ENCODE data around the gene NCSTN.

NCSTN gene

DNA sequence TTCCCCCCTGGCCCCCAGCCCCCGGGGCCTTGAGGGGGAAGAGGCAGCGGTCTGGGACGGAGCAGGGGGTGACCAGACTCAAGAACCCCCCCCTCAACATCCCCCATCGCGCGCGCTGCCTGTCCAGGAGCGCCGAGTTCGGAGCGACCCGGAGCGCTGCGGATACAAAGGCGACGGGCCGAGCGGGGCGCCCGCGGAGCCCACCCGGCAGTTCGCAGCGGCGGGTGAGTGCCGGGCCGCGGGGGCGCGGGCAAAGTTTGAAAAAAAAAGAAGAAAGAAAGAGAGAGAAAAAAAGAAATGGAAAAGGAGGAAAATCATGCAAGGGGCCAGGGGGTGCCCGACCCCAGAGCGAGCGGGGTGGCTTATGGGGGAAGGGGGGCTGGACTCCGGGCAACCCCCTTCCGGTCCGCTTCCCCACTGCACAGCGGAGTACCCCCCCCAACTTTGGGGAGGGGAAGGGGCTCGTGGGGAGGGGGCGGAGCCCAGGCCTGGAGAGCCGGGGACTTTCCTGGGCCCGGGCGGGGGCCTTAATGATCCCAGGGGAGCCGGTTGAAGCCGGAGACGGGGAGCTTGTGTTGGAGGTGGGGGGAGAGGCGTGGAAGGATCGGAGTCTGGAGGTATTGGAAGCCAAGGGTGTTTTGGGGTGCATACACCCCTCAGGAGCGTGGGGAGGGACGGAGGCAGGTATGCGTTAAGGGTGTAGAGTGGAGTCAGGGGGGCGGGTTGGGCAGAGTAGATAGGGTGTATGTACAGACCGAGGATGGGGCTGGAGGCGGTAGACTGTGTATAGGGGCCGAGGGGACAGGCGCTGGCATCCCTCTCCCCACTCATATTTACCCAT lies 57.7 kb downstream of the NCSTN start:
- Histone ChIP-seq H3K4me1 (ENCODE audit: control insufficient read depth, low read depth, low read length) (peaks cover 38% of the 10 kb centered on the region), H3K36me3 (ENCODE audit: control insufficient read depth, low read depth, low read length) (no peaks in the 10 kb centered on the region), H3K9ac (ENCODE audit: low read length) (peak overlapping the region; percentile 90), H3K27ac (ENCODE audit: low read length) (peak overlapping the region; percentile 75), H3K27me3 (ENCODE audit: control insufficient read depth, insufficient read depth, low read length) (no peaks in the 10 kb centered on the region), H3K4me3 (ENCODE audit: low read length) (peak overlapping the region; percentile 70), H3K9me3 (ENCODE audit: control insufficient read depth, low read depth, low read length) (no peaks in the 10 kb centered on the region)

DNA sequence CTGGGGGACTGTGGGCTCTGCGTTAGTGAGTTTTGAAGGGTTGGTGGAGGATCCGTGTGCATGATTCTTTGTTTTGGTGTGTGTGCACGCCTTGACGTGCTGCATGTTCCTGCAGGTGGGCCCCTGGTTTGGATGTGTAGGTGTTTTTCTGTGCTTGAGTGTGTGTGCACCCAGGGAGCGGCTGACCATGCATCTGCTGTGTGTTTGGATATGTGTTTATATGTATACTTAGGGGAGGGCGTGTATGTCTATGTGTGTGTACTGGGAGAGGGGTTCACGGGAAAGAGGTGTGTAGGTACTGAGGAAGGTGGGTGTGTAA lies 58.3 kb downstream of the NCSTN start:
- Histone ChIP-seq H3K9ac (ENCODE audit: low read length) (peak overlapping the region; percentile 90), H3K9me3 (ENCODE audit: control insufficient read depth, low read depth, low read length) (no peaks in the 10 kb centered on the region), H3K36me3 (ENCODE audit: control insufficient read depth, low read depth, low read length) (no peaks in the 10 kb centered on the region), H3K4me1 (ENCODE audit: control insufficient read depth, low read depth, low read length) (peaks cover 38% of the 10 kb centered on the region), H3K4me3 (ENCODE audit: low read length) (peak overlapping the region; percentile 70), H3K27ac (ENCODE audit: low read length) (no peak overlapping the region), H3K27me3 (ENCODE audit: control insufficient read depth, insufficient read depth, low read length) (no peaks in the 10 kb centered on the region)

DNA sequence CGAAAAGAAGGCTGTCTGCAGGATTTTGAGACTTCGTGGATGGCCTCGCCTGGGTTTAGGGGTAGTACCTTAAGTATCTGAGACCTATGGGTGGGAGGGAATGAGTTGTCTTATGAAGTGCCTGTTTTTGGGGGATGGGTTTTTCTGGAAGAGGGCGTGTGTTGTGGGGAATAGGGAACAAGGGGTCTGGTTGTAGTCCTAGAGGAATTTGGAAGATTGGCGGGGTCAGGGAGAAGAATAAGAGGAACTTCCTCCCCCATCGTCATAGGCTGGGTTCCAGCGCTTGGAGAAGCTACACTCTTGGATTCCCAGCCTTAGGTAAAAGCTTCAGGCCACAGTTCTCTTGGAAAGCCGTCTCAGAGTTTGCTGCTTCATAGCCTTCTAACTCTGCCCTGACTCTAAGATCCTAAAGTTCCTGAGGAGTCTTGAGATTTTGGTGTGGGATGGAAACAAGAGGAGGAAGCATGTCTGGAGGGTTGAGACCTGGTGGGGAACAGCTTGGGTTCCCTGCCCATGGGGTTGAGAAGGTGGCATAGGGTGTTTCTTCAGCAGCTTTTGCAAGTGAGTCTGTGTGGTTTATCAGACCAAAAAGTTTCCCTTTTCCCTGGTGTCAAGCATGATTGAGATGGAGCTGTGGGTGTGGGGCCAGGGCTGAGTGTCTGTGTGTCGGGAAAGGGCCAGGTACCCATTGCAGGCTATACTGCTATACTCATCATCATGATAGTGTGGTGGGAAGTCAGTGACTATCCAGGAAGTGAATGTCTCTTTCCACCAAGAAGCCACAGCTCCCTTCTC lies 59.0 kb downstream of the NCSTN start:
- H3K27ac ChIP-seq (ENCODE audit: low read length) = no peak overlapping the region
- H3K9me3 ChIP-seq (ENCODE audit: control insufficient read depth, low read depth, low read length) = no peaks in the 10 kb centered on the region
- peak overlapping the region; percentile 70 for H3K4me3 ChIP-seq (ENCODE audit: low read length)
- H3K27me3 ChIP-seq (ENCODE audit: control insufficient read depth, insufficient read depth, low read length) = no peaks in the 10 kb centered on the region
- H3K4me1 ChIP-seq (ENCODE audit: control insufficient read depth, low read depth, low read length) = peaks cover 38% of the 10 kb centered on the region
- peak overlapping the region; percentile 90 for H3K9ac ChIP-seq (ENCODE audit: low read length)
- no peaks in the 10 kb centered on the region for H3K36me3 ChIP-seq (ENCODE audit: control insufficient read depth, low read depth, low read length)

DNA sequence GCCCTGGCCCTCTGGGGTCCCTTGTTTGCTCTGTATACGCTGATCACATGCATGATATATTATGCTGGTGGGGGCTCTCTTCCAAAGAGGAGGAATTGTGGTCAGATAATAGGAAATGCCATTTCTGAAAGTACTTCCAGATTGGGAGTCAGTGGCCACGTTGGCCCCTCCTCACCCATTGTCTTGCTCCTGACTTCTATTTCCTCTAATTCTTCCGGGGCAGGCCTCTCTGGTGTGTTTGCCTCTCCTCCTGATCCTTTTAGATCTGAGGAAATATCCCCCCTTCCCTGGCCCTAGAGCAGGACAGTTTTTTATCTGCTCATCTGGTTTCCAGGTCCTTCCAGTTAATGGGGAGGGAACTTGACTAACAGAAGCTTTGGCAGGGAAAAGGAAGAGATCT lies 60.1 kb downstream of the NCSTN start:
- peak overlapping the region; percentile 12 for H3K4me3 ChIP-seq (ENCODE audit: low read length)
- H3K36me3 ChIP-seq (ENCODE audit: control insufficient read depth, low read depth, low read length) = no peaks in the 10 kb centered on the region
- no peak overlapping the region for H3K27ac ChIP-seq (ENCODE audit: low read length)
- peaks cover 46% of the 10 kb centered on the region for H3K4me1 ChIP-seq (ENCODE audit: control insufficient read depth, low read depth, low read length)
- H3K9ac ChIP-seq (ENCODE audit: low read length) = no peak overlapping the region
- no peaks in the 10 kb centered on the region for H3K27me3 ChIP-seq (ENCODE audit: control insufficient read depth, insufficient read depth, low read length)
- H3K9me3 ChIP-seq (ENCODE audit: control insufficient read depth, low read depth, low read length) = no peaks in the 10 kb centered on the region

DNA sequence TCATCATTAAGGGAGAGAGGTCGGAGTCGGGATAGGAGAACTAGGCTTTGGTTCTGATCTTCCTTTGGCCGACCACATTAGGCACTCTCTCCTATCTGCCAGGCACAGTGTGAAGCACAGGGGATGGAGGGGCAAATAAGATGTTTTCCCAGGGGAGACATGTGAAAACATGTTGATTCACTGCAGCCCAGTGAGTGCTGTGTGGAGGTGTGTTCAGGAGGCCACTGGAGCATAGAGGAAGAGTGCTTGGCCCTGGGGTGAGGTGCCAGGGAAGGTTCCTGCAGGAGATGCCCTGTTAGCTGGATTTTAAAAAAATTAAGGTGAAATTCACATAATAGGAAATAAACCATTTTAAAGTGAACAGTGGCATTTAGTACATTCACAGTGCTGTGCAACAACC lies 60.9 kb downstream of the NCSTN start:
- H3K4me1 ChIP-seq (ENCODE audit: control insufficient read depth, low read depth, low read length) = peaks cover 46% of the 10 kb centered on the region
- no peak overlapping the region for H3K27ac ChIP-seq (ENCODE audit: low read length)
- no peak overlapping the region for H3K4me3 ChIP-seq (ENCODE audit: low read length)
- no peaks in the 10 kb centered on the region for H3K27me3 ChIP-seq (ENCODE audit: control insufficient read depth, insufficient read depth, low read length)
- H3K9ac ChIP-seq (ENCODE audit: low read length) = no peak overlapping the region
- H3K36me3 ChIP-seq (ENCODE audit: control insufficient read depth, low read depth, low read length) = no peaks in the 10 kb centered on the region
- H3K9me3 ChIP-seq (ENCODE audit: control insufficient read depth, low read depth, low read length) = no peaks in the 10 kb centered on the region

DNA sequence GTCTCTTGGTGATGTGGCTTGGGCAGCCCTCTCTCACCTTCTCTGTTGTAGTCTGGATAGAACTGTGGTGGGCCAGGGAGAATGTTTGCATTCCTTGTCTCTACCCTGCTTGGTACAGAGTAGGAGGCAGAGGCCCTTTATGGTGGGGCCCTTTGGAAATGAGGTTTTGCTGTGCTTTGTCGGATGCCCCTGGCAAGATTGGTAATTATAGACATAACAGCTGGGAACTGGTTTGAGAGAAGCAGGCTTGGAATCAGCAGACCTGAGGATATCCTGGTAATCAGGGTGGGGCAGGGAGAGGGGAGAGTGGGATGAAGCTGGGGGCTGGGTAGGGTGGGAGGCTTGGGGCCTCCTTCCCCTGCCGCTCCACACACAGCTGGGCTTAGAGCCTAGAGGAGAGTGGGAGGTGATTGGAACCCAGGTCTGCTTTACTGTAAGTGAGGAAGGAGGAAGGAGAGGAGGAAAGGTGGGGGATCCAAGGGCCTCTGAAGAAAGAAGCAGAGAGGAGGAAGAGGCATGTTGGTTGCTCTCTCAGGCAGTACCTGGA lies 62.2 kb downstream of the NCSTN start:
- no peaks in the 10 kb centered on the region for H3K9me3 ChIP-seq (ENCODE audit: control insufficient read depth, low read depth, low read length)
- H3K4me1 ChIP-seq (ENCODE audit: control insufficient read depth, low read depth, low read length) = peaks cover 51% of the 10 kb centered on the region
- H3K36me3 ChIP-seq (ENCODE audit: control insufficient read depth, low read depth, low read length) = no peaks in the 10 kb centered on the region
- H3K27me3 ChIP-seq (ENCODE audit: control insufficient read depth, insufficient read depth, low read length) = no peaks in the 10 kb centered on the region
- H3K27ac ChIP-seq (ENCODE audit: low read length) = no peak overlapping the region
- H3K9ac ChIP-seq (ENCODE audit: low read length) = no peak overlapping the region
- no peak overlapping the region for H3K4me3 ChIP-seq (ENCODE audit: low read length)

DNA sequence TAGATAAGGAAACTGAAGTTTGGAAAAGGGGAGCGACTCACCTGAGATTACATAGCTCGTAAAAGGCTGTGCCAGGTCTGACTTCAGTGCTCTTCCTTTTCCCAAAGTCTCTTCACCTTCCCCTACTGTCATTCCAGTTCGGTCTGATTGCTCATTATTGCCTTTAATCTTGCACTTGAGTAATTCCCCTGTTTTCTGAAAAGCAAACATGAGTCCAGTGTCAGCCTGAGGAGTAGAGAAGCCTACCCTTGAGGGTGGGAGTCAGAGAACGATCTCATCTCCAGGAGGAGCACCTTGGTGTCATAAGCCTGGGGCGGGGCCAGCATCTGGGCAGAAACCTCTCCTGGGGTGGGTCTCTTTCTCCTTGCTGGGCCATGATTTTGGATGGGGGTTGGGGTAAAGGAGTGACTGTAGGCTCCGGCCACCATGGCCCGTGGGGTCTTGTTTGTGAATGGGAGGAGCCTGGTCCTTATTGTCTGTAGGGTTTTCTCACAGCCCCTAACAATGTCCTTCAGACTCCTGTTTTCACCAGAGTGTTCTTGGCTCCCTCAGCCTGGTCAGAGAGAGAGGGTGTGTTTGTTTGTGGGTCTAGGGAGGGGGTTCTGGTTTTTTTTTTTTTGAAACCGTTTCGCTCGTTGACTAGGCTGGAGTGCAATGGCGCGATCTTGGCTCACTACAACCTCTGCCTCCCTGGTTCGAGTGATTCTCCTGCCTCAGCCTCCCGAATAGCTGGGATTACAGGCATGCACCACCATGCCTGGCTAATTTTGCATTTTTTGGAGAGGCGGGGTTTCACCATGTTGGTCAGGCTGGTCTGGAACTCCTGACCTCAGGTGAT lies 63.2 kb downstream of the NCSTN start:
- H3K4me1 ChIP-seq (ENCODE audit: control insufficient read depth, low read depth, low read length) = peaks cover 59% of the 10 kb centered on the region
- H3K36me3 ChIP-seq (ENCODE audit: control insufficient read depth, low read depth, low read length) = no peaks in the 10 kb centered on the region
- H3K4me3 ChIP-seq (ENCODE audit: low read length) = no peak overlapping the region
- no peaks in the 10 kb centered on the region for H3K9me3 ChIP-seq (ENCODE audit: control insufficient read depth, low read depth, low read length)
- no peak overlapping the region for H3K27ac ChIP-seq (ENCODE audit: low read length)
- no peaks in the 10 kb centered on the region for H3K27me3 ChIP-seq (ENCODE audit: control insufficient read depth, insufficient read depth, low read length)
- no peak overlapping the region for H3K9ac ChIP-seq (ENCODE audit: low read length)

DNA sequence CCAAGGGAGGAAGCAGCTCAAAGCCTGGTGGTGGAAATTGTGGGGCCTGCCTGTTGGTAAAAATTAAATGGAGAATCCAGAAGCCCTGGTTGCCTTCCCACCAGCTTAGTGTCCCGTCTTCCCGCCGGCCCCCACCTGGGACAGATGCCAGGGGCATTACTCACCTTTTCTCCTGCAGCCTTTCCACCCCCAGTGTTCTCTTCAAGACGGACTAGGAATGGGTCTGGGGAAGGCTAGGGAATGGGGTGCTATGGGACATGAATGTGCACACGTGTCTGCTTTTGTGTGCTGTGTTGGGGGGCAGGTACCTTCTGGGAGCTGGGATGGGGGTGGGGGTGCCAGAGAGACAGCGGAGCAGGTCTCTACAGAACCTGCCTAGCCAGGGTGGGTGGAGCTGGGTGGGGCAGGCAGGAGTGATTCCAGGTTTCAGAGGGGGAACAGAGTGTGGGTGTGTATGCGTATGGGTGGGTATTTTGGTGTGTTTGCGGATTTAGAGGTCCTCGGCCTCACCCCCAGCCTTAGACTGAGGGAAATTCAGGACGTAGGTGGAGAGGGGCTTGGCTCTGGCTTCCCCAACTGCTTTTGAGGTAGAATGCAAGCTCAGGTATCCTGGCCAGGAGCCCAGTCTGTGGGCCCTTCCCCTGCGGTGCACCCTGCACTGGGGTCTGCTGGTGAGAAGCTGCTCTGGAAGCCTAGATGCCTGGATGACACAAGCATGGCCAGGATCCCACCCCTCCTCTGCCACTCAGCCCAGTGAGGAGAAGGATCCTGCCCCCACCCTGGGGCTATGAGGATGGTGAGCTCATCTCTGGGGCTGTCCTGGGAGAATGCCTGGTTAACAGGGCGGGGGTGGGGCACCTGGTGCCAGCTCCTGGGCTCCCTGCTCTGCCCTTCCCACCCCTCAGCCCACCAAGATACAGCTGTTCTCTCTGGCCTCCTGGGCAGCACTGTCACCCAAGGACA lies 64.9 kb downstream of the NCSTN start:
- Histone ChIP-seq H3K27me3 (ENCODE audit: control insufficient read depth, insufficient read depth, low read length) (no peaks in the 10 kb centered on the region), H3K36me3 (ENCODE audit: control insufficient read depth, low read depth, low read length) (peaks cover 3% of the 10 kb centered on the region), H3K4me3 (ENCODE audit: low read length) (no peak overlapping the region), H3K9me3 (ENCODE audit: control insufficient read depth, low read depth, low read length) (no peaks in the 10 kb centered on the region), H3K27ac (ENCODE audit: low read length) (no peak overlapping the region), H3K4me1 (ENCODE audit: control insufficient read depth, low read depth, low read length) (peaks cover 46% of the 10 kb centered on the region), H3K9ac (ENCODE audit: low read length) (no peak overlapping the region)
